Brain microvascular endothelial cell (primary cell): ENCODE measurements around the gene CASTOR1.

Experiments
- DNase-seq: peaks from one replicate; pipeline ENCODE4 v3.0.0-alpha.2; 2020
- H3K27ac ChIP-seq: fragments of 250-450 bp; sonication (Bioruptor Pico); 2 replicates; pipeline ENCODE4 v1.5.1; 2020; ENCODE audit warnings: mild to moderate bottlenecking, moderate library complexity
- H3K27me3 ChIP-seq: fragments of 250-450 bp; sonication (Bioruptor Pico); replicated peaks from 2 replicates; pipeline ENCODE4 v1.5.1; 2020; ENCODE audit warnings: mild to moderate bottlenecking
- H3K36me3 ChIP-seq: fragments of 250-450 bp; sonication (Bioruptor Pico); replicated peaks from 2 replicates; pipeline ENCODE4 v1.5.1; 2020; ENCODE audit warnings: mild to moderate bottlenecking
- H3K4me3 ChIP-seq: 2 replicates; pipeline ENCODE4 v1.5.1; 2011; ENCODE audit warnings: low read depth, mild to moderate bottlenecking, control low read depth, low read length, moderate library complexity
- CTCF ChIP-seq: IDR thresholded peaks from 2 replicates; pipeline ENCODE4 v1.5.1; 2011; ENCODE audit warnings: low read depth, mild to moderate bottlenecking, moderate library complexity, low read length, control low read depth, inconsistent platforms; ENCODE audit errors: missing control alignments
- in situ Hi-C: cut with HindIII; loops from 2 replicates; pipeline ENCODE4 v1.10.0; 2017; ENCODE audit warnings: low sequenced_read_pairs, low pct_ligation_motif_present

The CASTOR1 gene

GRCh38 chr22:30309951-30310741, 20.8 kb upstream of the CASTOR1 start:
- Histone ChIP-seq H3K27ac (no peak overlapping the region), H3K36me3 (no peaks in the 10 kb centered on the region), H3K27me3 (no peaks in the 10 kb centered on the region), H3K4me3 (no peak overlapping the region)
- no peak for TF ChIP-seq CTCF
- DNase-seq = no peak
- in situ Hi-C loops = no loop called here

DNA sequence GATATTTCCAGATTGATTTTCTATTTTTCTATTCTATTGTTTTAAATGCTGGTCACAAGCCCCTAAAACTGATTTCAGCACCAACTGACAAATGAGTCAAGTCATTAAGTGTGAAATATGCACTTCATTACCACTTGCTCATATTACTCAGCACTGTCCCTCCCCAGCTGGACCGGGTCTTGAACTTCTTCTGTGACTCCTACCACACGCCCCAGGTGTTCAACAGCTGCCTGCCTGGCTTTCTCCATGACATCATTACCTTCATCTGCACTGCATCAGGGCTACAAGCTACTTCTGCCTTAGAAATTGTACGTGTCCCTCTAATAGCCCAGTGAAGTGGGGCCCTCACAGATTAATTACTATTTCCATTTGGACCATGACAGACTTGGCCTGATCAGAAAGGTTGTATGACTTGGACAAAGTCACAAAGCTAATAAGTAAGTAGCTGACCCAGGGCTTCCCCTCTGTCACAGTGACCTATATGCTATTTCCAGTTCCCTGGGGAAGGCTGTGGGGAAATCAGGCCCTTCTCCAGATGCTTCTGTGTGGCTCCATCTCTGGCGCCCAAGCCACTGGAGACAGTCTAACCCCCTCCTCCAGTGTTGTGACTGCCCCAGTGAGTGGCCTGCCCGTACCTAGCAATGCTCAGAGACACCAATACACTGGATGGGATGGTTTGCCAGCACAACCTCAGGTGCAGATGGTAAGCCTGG, 19.4 kb upstream of the CASTOR1 start:
- no peak for TF ChIP-seq CTCF
- Histone ChIP-seq H3K27ac (no peak overlapping the region), H3K27me3 (no peaks in the 10 kb centered on the region), H3K36me3 (no peaks in the 10 kb centered on the region), H3K4me3 (no peak overlapping the region)
- in situ Hi-C loops = no loop called here
- DNase-seq = no peak

DNA sequence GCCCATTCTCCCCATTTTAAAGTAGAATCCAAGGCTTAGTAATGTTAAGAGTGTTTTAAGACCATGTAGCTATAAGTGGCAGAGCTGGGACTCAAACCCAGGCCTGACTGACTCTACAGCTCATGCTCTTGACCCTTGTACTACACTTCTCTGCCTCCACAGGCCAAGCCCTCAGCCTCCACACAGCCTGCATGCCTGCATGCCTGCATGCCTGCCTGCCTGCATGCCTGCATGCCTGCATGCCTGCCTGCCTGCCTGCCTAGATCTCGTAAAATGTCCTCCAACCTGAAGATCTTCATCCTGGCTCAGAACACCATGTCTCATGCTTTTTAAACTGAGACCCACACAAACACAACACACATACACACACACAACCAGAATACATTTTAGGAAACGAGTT, 18.8 kb upstream of the CASTOR1 start:
- Histone ChIP-seq H3K4me3 (no peak overlapping the region), H3K27me3 (no peaks in the 10 kb centered on the region), H3K27ac (no peak overlapping the region), H3K36me3 (no peaks in the 10 kb centered on the region)
- DNase-seq = no peak
- in situ Hi-C loops = no loop called here
- TF ChIP-seq CTCF = no peak

DNA sequence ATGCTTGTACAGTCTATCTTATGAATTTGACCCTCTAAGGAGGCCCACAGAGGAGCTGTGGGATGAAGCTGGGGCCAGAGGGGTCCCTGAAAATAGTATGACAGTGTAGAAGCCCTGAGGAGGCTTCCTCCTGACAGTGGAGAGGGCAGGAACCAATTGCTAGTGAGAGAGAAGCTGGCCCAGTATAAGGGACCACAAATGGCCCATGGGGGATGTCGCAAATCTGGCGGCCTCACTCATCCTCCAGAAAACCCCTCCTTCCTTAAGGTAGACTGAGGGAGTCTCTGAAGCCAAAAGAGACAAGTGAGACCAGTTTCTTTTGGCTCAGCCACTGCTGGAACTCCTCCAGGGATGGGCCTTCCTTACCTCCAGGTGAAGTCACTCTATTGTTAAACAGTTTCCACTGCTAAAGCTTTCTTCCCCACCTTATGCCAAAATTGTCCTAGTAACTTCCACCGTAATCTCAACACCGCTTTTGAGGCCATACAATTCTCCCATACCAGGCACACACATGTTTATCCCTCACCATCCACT, 17.8 kb upstream of the CASTOR1 start:
- in situ Hi-C loops = no loop called here
- Histone ChIP-seq H3K27ac (no peak overlapping the region), H3K27me3 (no peaks in the 10 kb centered on the region), H3K36me3 (no peaks in the 10 kb centered on the region), H3K4me3 (no peak overlapping the region)
- no peak for DNase-seq
- no peak for TF ChIP-seq CTCF

- Histone ChIP-seq H3K4me3 (no peak overlapping the region), H3K36me3 (no peaks in the 10 kb centered on the region), H3K27me3 (no peaks in the 10 kb centered on the region), H3K27ac (no peak overlapping the region)
- no peak for DNase-seq
- no peak for TF ChIP-seq CTCF
- in situ Hi-C loops = no loop called here
These were observed 17.3 kb upstream of the CASTOR1 start for GRCh38 chr22:30306627-30307011.
